DOHH2 (cell line): ENCODE results near the gene MILR1.

Source experiments
- CTCF ChIP-seq: fragments of 200-600 bp; sonication (generic); IDR thresholded peaks from one replicate; pipeline ENCODE4 v1.5.1; 2014; ENCODE audit warnings: antibody characterized with exemption, mild to moderate bottlenecking, low read depth, low read length; ENCODE audit not compliant: poor library complexity, severe bottlenecking
- EZH2phosphoT487 ChIP-seq: fragments of 200-600 bp; sonication (generic); IDR thresholded peaks from 2 replicates; pipeline ENCODE4 v1.6.1; 2017; ENCODE audit warnings: borderline replicate concordance, mild to moderate bottlenecking, antibody characterized with exemption, low read length, moderate library complexity, mixed read lengths

GRCh38 chr17:64442541-64442971 is 6.4 kb upstream of the MILR1 start:
- TF ChIP-seq CTCF (no peak), EZH2phosphoT487 (no peak)
